GM23338 (cell line): ENCODE measurements around the gene GLRA2. TPM values are rescaled to one million over a fixed set of nuclear protein-coding genes. Genes with fewer than 3 reads are reported as not detected.

Experiments used
- ATAC-seq: fragments of 200-7000 bp; cut with Tn5 transposase; 3 replicates; pipeline ENCODE4 v1.9.1; 2020
- DNase-seq: peaks from one replicate; pipeline ENCODE4 v3.0.0-alpha.2; 2015; ENCODE audit warnings: low spot score
- H2AFZ ChIP-seq: fragments of 200-600 bp; sonication (generic); 2 replicates; pipeline ENCODE4 v1.8.0; 2016; ENCODE audit warnings: antibody characterized with exemption, mild to moderate bottlenecking, moderate library complexity
- H3F3A ChIP-seq: fragments of 200-600 bp; sonication (generic); replicated peaks from 2 replicates; pipeline ENCODE4 v1.8.0; 2017; ENCODE audit warnings: antibody characterized with exemption, mixed run types, low read depth
- H3K27ac ChIP-seq: fragments of 200-600 bp; sonication (generic); 2 replicates; pipeline ENCODE4 v1.6.1; 2016; ENCODE audit warnings: low read depth
- H3K27me3 ChIP-seq: fragments of 200-600 bp; sonication (generic); 2 replicates; pipeline ENCODE4 v1.8.0; 2016; ENCODE audit warnings: mild to moderate bottlenecking, mixed run types, moderate library complexity; ENCODE audit not compliant: insufficient read depth
- H3K36me3 ChIP-seq: fragments of 200-600 bp; sonication (generic); 2 replicates; pipeline ENCODE4 v1.8.0; 2016; ENCODE audit warnings: mild to moderate bottlenecking; ENCODE audit not compliant: insufficient read depth
- H3K4me1 ChIP-seq: fragments of 200-600 bp; sonication (generic); 2 replicates; pipeline ENCODE4 v1.8.0; 2016; ENCODE audit warnings: mild to moderate bottlenecking, moderate library complexity; ENCODE audit not compliant: insufficient read depth
- H3K4me2 ChIP-seq: fragments of 200-600 bp; sonication (generic); 2 replicates; pipeline ENCODE4 v1.7.1; 2017; ENCODE audit warnings: mixed run types
- H3K4me3 ChIP-seq: fragments of 200-600 bp; sonication (generic); 2 replicates; pipeline ENCODE4 v1.6.1; 2016; ENCODE audit warnings: mixed run types
- H3K79me2 ChIP-seq: fragments of 200-600 bp; sonication (generic); replicated peaks from 2 replicates; pipeline ENCODE4 v1.8.0; 2017; ENCODE audit warnings: mild to moderate bottlenecking; ENCODE audit not compliant: insufficient read depth
- H3K9me2 ChIP-seq: fragments of 200-600 bp; sonication (generic); 2 replicates; pipeline ENCODE4 v1.8.0; 2017; ENCODE audit not compliant: insufficient read depth
- H4K20me1 ChIP-seq: fragments of 200-600 bp; sonication (generic); replicated peaks from 2 replicates; pipeline ENCODE4 v1.8.0; 2017; ENCODE audit warnings: mild to moderate bottlenecking; ENCODE audit not compliant: insufficient read depth
- H3K27ac Mint-ChIP-seq: 2 replicates; pipeline ENCODE4 v1.8.0; 2020; ENCODE audit warnings: inconsistent platforms, mild to moderate bottlenecking, moderate library complexity, mixed read lengths
- H3K27me3 Mint-ChIP-seq: 3 replicates; pipeline ENCODE4 v1.8.0; 2022; ENCODE audit warnings: low read depth, mild to moderate bottlenecking, moderate library complexity, mixed read lengths, inconsistent platforms; ENCODE audit not compliant: insufficient read depth, poor library complexity
- H3K36me3 Mint-ChIP-seq: 3 replicates; pipeline ENCODE4 v1.8.0; 2021; ENCODE audit warnings: low read depth, mild to moderate bottlenecking, inconsistent platforms, moderate library complexity, mixed read lengths
- H3K4me1 Mint-ChIP-seq: 3 replicates; pipeline ENCODE4 v1.8.0; 2020; ENCODE audit warnings: mild to moderate bottlenecking, inconsistent platforms, mixed read lengths
- H3K4me3 Mint-ChIP-seq: 3 replicates; pipeline ENCODE4 v1.8.0; 2021; ENCODE audit warnings: moderate library complexity, mild to moderate bottlenecking, inconsistent platforms, mixed read lengths
- H3K9me3 Mint-ChIP-seq: 3 replicates; pipeline ENCODE4 v1.8.0; 2020; ENCODE audit warnings: moderate library complexity, mild to moderate bottlenecking, inconsistent platforms, mixed read lengths
- CREB1 ChIP-seq: fragments of 250-450 bp; sonication (Bioruptor Pico); IDR thresholded peaks from 2 replicates; pipeline ENCODE4 v1.5.0; 2020; ENCODE audit warnings: low read depth, mild to moderate bottlenecking, moderate library complexity
- CTCF ChIP-seq, 2 experiments: fragments of 200-600 bp in 1 of 2; sonication (generic) in 1 of 2; conservative IDR thresholded peaks; 2 replicates each; pipeline versions ENCODE4 v1.5.1 to v1.6.1; 2016 to 2017; ENCODE audit warnings: antibody characterized with exemption in 2 of 2, low read depth in 2 of 2, mild to moderate bottlenecking in 2 of 2, moderate library complexity in 1 of 2
- EZH2 ChIP-seq: fragments of 200-600 bp; sonication (generic); IDR thresholded peaks from one replicate; pipeline ENCODE4 v1.8.0; 2017; ENCODE audit warnings: antibody characterized with exemption, mild to moderate bottlenecking, low read depth; ENCODE audit not compliant: unreplicated experiment
- EZH2phosphoT487 ChIP-seq: fragments of 200-600 bp; sonication (generic); IDR thresholded peaks from one replicate; pipeline ENCODE4 v1.8.1; 2018; ENCODE audit warnings: antibody characterized with exemption; ENCODE audit not compliant: unreplicated experiment
- JUNB ChIP-seq: IDR thresholded peaks from one replicate; pipeline ENCODE4 v1.6.1; 2016; ENCODE audit warnings: antibody characterized with exemption; ENCODE audit not compliant: unreplicated experiment
- NANOG ChIP-seq: IDR thresholded peaks from 2 replicates; pipeline ENCODE4 v1.6.1; 2016; ENCODE audit warnings: antibody characterized with exemption, borderline replicate concordance
- POLR2AphosphoS5 ChIP-seq: IDR thresholded peaks from 2 replicates; pipeline ENCODE4 v1.6.1; 2016; ENCODE audit warnings: antibody characterized with exemption, low read depth
- STAT1 ChIP-seq: IDR thresholded peaks from one replicate; pipeline ENCODE4 v1.6.1; 2016; ENCODE audit warnings: antibody characterized with exemption; ENCODE audit not compliant: unreplicated experiment
- ZNF114 ChIP-seq: fragments of 250-450 bp; sonication (Bioruptor Pico); IDR thresholded peaks from 2 replicates; pipeline ENCODE4 v1.5.0; 2020; ENCODE audit warnings: mild to moderate bottlenecking, moderate library complexity
- ZNF331 ChIP-seq: fragments of 250-450 bp; sonication (Bioruptor Pico); IDR thresholded peaks from 2 replicates; pipeline ENCODE4 v1.5.0; 2020; ENCODE audit warnings: low read depth, mild to moderate bottlenecking, moderate library complexity
- ZNF462 ChIP-seq: fragments of 250-450 bp; sonication (Bioruptor Pico); IDR thresholded peaks from 2 replicates; pipeline ENCODE4 v1.5.0; 2020; ENCODE audit warnings: mild to moderate bottlenecking, moderate library complexity
- polyA plus RNA-seq: library from polyadenylated mRNA; unstranded; fragments of >200 nt; fragmentation: Nextera tagmentation; extraction: Ambion mirVana; gene quantifications from 2 replicates; pipeline ENCODE4 v1.2.1, GENCODE V29; 2016
- total RNA-seq: library from RNA; depleted of rRNA; stranded (reverse); fragments of >200 nt; shearing (Covaris generic); gene quantifications from 2 replicates; pipeline ENCODE4 v1.2.3, GENCODE V29; 2014
- TF ChIP-seq, protein P1 (sequence below): IDR thresholded peaks from one replicate; pipeline ENCODE4 v1.6.1; 2018; ENCODE audit warnings: antibody characterized with exemption; ENCODE audit not compliant: unreplicated experiment
- TF ChIP-seq, protein P2 (sequence below): IDR thresholded peaks from 2 replicates; pipeline ENCODE4 v1.6.1; 2016; ENCODE audit warnings: antibody characterized with exemption

Gene GLRA2
- total and polyA plus RNA-seq, 2 experiments from 2014 or later = not detected

GRCh38 chrX:14506866-14507265 lies 22.5 kb upstream of the GLRA2 start:
- Mint-ChIP-seq H3K27ac (no peak overlapping the region), H3K4me3 (no peak overlapping the region), H3K27me3 (no peaks in the 10 kb centered on the region), H3K36me3 (no peaks in the 10 kb centered on the region), H3K4me1 (no peaks in the 10 kb centered on the region), H3K9me3 (no peaks in the 10 kb centered on the region)
- Histone ChIP-seq H2AFZ (no peak overlapping the region), H3K27me3 (no peaks in the 10 kb centered on the region), H3K9me2 (no peaks in the 10 kb centered on the region), H4K20me1 (no peaks in the 10 kb centered on the region), H3K4me2 (no peak overlapping the region), H3F3A (no peaks in the 10 kb centered on the region), H3K4me1 (no peaks in the 10 kb centered on the region), H3K4me3 (no peak overlapping the region), H3K36me3 (no peaks in the 10 kb centered on the region), H3K79me2 (no peaks in the 10 kb centered on the region), H3K27ac (no peak overlapping the region)
- no peak for DNase-seq
- no peak for TF ChIP-seq ZNF462
- no peak for TF ChIP-seq CREB1 (CRISPR knock-in tag)
- no peak for TF ChIP-seq ZNF331 (CRISPR knock-in tag)
- no peak for TF ChIP-seq JUNB
- no peak for TF ChIP-seq POLR2AphosphoS5
- TF ChIP-seq, protein P1, sequence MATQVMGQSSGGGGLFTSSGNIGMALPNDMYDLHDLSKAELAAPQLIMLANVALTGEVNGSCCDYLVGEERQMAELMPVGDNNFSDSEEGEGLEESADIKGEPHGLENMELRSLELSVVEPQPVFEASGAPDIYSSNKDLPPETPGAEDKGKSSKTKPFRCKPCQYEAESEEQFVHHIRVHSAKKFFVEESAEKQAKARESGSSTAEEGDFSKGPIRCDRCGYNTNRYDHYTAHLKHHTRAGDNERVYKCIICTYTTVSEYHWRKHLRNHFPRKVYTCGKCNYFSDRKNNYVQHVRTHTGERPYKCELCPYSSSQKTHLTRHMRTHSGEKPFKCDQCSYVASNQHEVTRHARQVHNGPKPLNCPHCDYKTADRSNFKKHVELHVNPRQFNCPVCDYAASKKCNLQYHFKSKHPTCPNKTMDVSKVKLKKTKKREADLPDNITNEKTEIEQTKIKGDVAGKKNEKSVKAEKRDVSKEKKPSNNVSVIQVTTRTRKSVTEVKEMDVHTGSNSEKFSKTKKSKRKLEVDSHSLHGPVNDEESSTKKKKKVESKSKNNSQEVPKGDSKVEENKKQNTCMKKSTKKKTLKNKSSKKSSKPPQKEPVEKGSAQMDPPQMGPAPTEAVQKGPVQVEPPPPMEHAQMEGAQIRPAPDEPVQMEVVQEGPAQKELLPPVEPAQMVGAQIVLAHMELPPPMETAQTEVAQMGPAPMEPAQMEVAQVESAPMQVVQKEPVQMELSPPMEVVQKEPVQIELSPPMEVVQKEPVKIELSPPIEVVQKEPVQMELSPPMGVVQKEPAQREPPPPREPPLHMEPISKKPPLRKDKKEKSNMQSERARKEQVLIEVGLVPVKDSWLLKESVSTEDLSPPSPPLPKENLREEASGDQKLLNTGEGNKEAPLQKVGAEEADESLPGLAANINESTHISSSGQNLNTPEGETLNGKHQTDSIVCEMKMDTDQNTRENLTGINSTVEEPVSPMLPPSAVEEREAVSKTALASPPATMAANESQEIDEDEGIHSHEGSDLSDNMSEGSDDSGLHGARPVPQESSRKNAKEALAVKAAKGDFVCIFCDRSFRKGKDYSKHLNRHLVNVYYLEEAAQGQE = no peak
- TF ChIP-seq NANOG = no peak
- no peak for TF ChIP-seq CTCF (conservative IDR thresholded peaks at IDR 0.05; ENCODE audit: low read depth in 2 of 2)
- no peak for TF ChIP-seq STAT1
- TF ChIP-seq, protein P2, sequence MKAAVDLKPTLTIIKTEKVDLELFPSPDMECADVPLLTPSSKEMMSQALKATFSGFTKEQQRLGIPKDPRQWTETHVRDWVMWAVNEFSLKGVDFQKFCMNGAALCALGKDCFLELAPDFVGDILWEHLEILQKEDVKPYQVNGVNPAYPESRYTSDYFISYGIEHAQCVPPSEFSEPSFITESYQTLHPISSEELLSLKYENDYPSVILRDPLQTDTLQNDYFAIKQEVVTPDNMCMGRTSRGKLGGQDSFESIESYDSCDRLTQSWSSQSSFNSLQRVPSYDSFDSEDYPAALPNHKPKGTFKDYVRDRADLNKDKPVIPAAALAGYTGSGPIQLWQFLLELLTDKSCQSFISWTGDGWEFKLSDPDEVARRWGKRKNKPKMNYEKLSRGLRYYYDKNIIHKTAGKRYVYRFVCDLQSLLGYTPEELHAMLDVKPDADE = no peak
- TF ChIP-seq EZH2 = no peak
- TF ChIP-seq ZNF114 = no peak
- TF ChIP-seq EZH2phosphoT487 = no peak
- ATAC-seq = no peak
